Measurements from ENCODE around the gene SCRN1.

GRCh38 chr7:29946428-29947186, 43.0 kb downstream of the SCRN1 start:
- TF ChIP-seq EP300 (IDR thresholded peaks at IDR 0.05) (no peak), CTCF (IDR thresholded peaks at IDR 0.05) (no peak), POLR2A (IDR thresholded peaks at IDR 0.05) (no peak)

Measured in ovary (tissue), 3 donors.